K562 (cell line): ENCODE measurements around the gene ABHD16B. TPM values are rescaled to one million over a fixed set of nuclear protein-coding genes. Genes with fewer than 3 reads are reported as not detected.

ENCODE experiments used
- BCL6 ChIP-seq: fragments of 250-450 bp; sonication (Bioruptor Pico); IDR thresholded peaks from 2 replicates; pipeline ENCODE4 v1.4.0; 2020
- BCOR ChIP-seq: fragments of 450-650 bp; IDR thresholded peaks from 2 replicates; pipeline ENCODE4 v1.6.1; 2016
- CHD1 ChIP-seq: fragments of 200-600 bp; sonication (generic); IDR thresholded peaks from one replicate; pipeline ENCODE4 v1.6.1; 2012; ENCODE audit warnings: mild to moderate bottlenecking, moderate library complexity, low read length, inconsistent platforms
- CREB1 ChIP-seq, 2 experiments: sonication (generic) in 1 of 2; formaldehyde crosslinking in 1 of 2; IDR thresholded peaks; 2 replicates each; pipeline versions ENCODE4 v1.6.1 to v1.8.0; 2012 to 2022; ENCODE audit warnings: inconsistent platforms in 1 of 2, mild to moderate bottlenecking in 1 of 2, missing genetic modification reagents in 1 of 2, moderate library complexity in 1 of 2
- ETS2 ChIP-seq: IDR thresholded peaks from 2 replicates; pipeline ENCODE4 v1.6.1; 2016; ENCODE audit warnings: borderline replicate concordance, missing genetic modification characterization, mild to moderate bottlenecking, moderate library complexity, missing compliant biosample characterization; ENCODE audit not compliant: poor library complexity, severe bottlenecking
- FOXJ3 ChIP-seq: sonication (generic); formaldehyde crosslinking; IDR thresholded peaks from 2 replicates; pipeline ENCODE4 v1.4.0; 2020; ENCODE audit warnings: mild to moderate bottlenecking, missing genetic modification reagents
- HDAC1 ChIP-seq, 2 experiments: fragments of 450-650 bp; IDR thresholded peaks; 2 replicates each; pipeline ENCODE4 v1.6.1; 2016 to 2017; ENCODE audit warnings: inconsistent platforms in 1 of 2, mild to moderate bottlenecking in 1 of 2, moderate library complexity in 1 of 2
- MXD1 ChIP-seq: fragments of 250-450 bp; sonication (Bioruptor Pico); IDR thresholded peaks from 2 replicates; pipeline ENCODE4 v1.8.0; 2021; ENCODE audit warnings: borderline replicate concordance, mild to moderate bottlenecking, moderate library complexity; ENCODE audit not compliant: poor library complexity, severe bottlenecking
- NKRF ChIP-seq: fragments of 450-650 bp; IDR thresholded peaks from 2 replicates; pipeline ENCODE4 v1.6.1; 2016; ENCODE audit warnings: borderline replicate concordance
- PHF8 ChIP-seq: fragments of 200-600 bp; sonication (generic); IDR thresholded peaks from 2 replicates; pipeline ENCODE4 v1.6.1; 2012; ENCODE audit warnings: mixed run types, mild to moderate bottlenecking, inconsistent platforms, low read length, moderate library complexity, borderline replicate concordance
- ZBTB7A ChIP-seq: IDR thresholded peaks from 2 replicates; pipeline ENCODE4 v1.6.1; 2011; ENCODE audit warnings: low read depth, mild to moderate bottlenecking, low read length, moderate library complexity, borderline replicate concordance; ENCODE audit not compliant: control insufficient read depth
- ZNF263 ChIP-seq: sonication (generic); formaldehyde crosslinking; IDR thresholded peaks from 2 replicates; pipeline ENCODE4 v1.8.0; 2022; ENCODE audit warnings: mild to moderate bottlenecking, missing genetic modification reagents, borderline replicate concordance
- ZNF3 ChIP-seq: fragments of 250-450 bp; sonication (Bioruptor Pico); IDR thresholded peaks from 2 replicates; pipeline ENCODE4 v1.5.0; 2021; ENCODE audit warnings: mild to moderate bottlenecking, moderate library complexity
- ZNF395 ChIP-seq: fragments of 200-800 bp; sonication (Bioruptor generic); IDR thresholded peaks from 2 replicates; pipeline ENCODE4 v1.6.1; 2017; ENCODE audit warnings: missing genetic modification characterization, missing compliant biosample characterization
- ZNF518B ChIP-seq: fragments of 250-450 bp; sonication (Bioruptor Pico); IDR thresholded peaks from 2 replicates; pipeline ENCODE4 v1.5.0; 2021; ENCODE audit warnings: mild to moderate bottlenecking, moderate library complexity
- ZNF589 ChIP-seq: fragments of 200-800 bp; sonication (Bioruptor generic); IDR thresholded peaks from 2 replicates; pipeline ENCODE4 v1.6.1; 2016; ENCODE audit warnings: low read depth, missing genetic modification characterization, missing compliant biosample characterization
- polyA plus RNA-seq, 8 experiments: library from polyadenylated mRNA; depleted of rRNA in 4 of 8; stranded (reverse) in 5 of 8; unstranded in 3 of 8; fragments of >200 nt; fragmentation: Nextera tagmentation in 2 of 8; fragmentation: Illumina TruSeq in 1 of 8; extraction: Ambion mirVana in 2 of 8; extraction: Trizol in 1 of 8; gene quantifications; 2 replicates each; pipeline versions ENCODE4 v1.2.1 to v1.2.3, GENCODE V29; 2011 to 2014; ENCODE audit warnings: inconsistent platforms in 1 of 8, missing spikeins in 1 of 8
- total RNA-seq, 7 experiments: library from RNA; depleted of rRNA in 6 of 7; stranded (reverse); fragments of >200 nt in 6 of 7; fragmentation: Illumina TruSeq in 2 of 7; extraction: Trizol in 2 of 7; gene quantifications; 2 replicates each; pipeline versions ENCODE4 v1.2.1 to v1.2.3, GENCODE V29; 2011 to 2021; ENCODE audit warnings: low replicate concordance in 1 of 7

The ABHD16B gene
- total and polyA plus RNA-seq, 9 of the 15 experiments (the other 6 are each of a cell fraction or from before 2014, with no cell fraction given): not detected

- TF ChIP-seq NKRF (no peak), ZNF518B (CRISPR knock-in tag) (no peak), ZBTB7A (peak; percentile 77; the same call in 1 of the 2 replicates), ETS2 (tag) (no peak), HDAC1 (IDR thresholded peaks at IDR 0.05) (no peak), PHF8 (peak; percentile 32; the same call in 1 of the 2 replicates), ZNF395 (CRISPR knock-in tag) (peak; percentile 59; the same call in 1 of the 2 replicates), CHD1 (peak; percentile 18), MXD1 (CRISPR knock-in tag) (no peak), ZNF589 (peak; percentile 9; the same call in 1 of the 2 replicates), ZNF3 (no peak), BCL6 (CRISPR knock-in tag) (no peak), FOXJ3 (no peak), ZNF263 (no peak), CREB1 (IDR thresholded peaks at IDR 0.05) (no peak), CREB1 (CRISPR knock-in tag; IDR thresholded peaks at IDR 0.05) (no peak), BCOR (no peak)
These were observed 34.1 kb downstream of the ABHD16B start (continued) for GRCh38 chr20:63895202-63895951.
